Upper lobe of left lung (tissue), 6 donors: ENCODE measurements around the gene PDCD7. TPM values are rescaled to one million over a fixed set of nuclear protein-coding genes. Genes with fewer than 3 reads are reported as not detected.

Source experiments
- ATAC-seq, 2 donors: fragments of 200-7000 bp; cut with Tn5 transposase; one replicate each; pipeline ENCODE4 v1.9.1; 2022; ENCODE audit warnings: mild to moderate bottlenecking in 2 of 2, moderate library complexity in 2 of 2; ENCODE audit not compliant: low FRiP score in 2 of 2
- DNase-seq, 2 donors: peaks; one replicate each; pipeline ENCODE4 v3.0.0-alpha.2; 2019 to 2020
- H3K27ac ChIP-seq, 4 donors: fragments of 200-600 bp; sonication (generic); one replicate each; pipeline ENCODE4 v1.5.1; 2016 to 2019
- H3K27me3 ChIP-seq, 4 donors: fragments of 200-600 bp; sonication (generic); one replicate each; pipeline ENCODE4 v1.5.1; 2017 to 2019
- H3K36me3 ChIP-seq, 4 donors: fragments of 200-600 bp; sonication (generic); one replicate each; pipeline ENCODE4 v1.5.1; 2016 to 2019
- H3K4me1 ChIP-seq, 4 donors: fragments of 200-600 bp; sonication (generic); one replicate each; pipeline ENCODE4 v1.5.1; 2018 to 2019
- H3K4me3 ChIP-seq, 4 donors: fragments of 200-600 bp; sonication (generic); one replicate each; pipeline ENCODE4 v1.5.1; 2017 to 2019; ENCODE audit warnings: mild to moderate bottlenecking in 2 of 4, moderate library complexity in 1 of 4
- H3K9me3 ChIP-seq, 4 donors: fragments of 200-600 bp; sonication (generic); one replicate each; pipeline ENCODE4 v1.5.1; 2018 to 2019
- CTCF ChIP-seq, 6 experiments: fragments of 450-650 bp in 4 of 6; fragments of 200-600 bp in 2 of 6; sonication (generic) in 2 of 6; IDR thresholded peaks; one replicate each; pipeline ENCODE4 v1.5.1; 2016 to 2019; ENCODE audit warnings: antibody characterized with exemption in 6 of 6
- EP300 ChIP-seq, 4 donors: sonication (generic); formaldehyde crosslinking; IDR thresholded peaks; one replicate each; pipeline ENCODE4 v1.5.1; 2017; ENCODE audit warnings: antibody characterized with exemption in 4 of 4, control low read depth in 2 of 4
- POLR2A ChIP-seq, 4 donors: fragments of 450-650 bp; IDR thresholded peaks; one replicate each; pipeline ENCODE4 v1.5.1; 2016 to 2017; ENCODE audit warnings: antibody characterized with exemption in 4 of 4, mild to moderate bottlenecking in 2 of 4
- POLR2AphosphoS5 ChIP-seq, 2 donors: sonication (generic); formaldehyde crosslinking; IDR thresholded peaks; one replicate each; pipeline ENCODE4 v1.5.1; 2017; ENCODE audit warnings: antibody characterized with exemption in 2 of 2
- WGBS, 2 donors: methylation state at CpG; one replicate each; pipeline ENCODE4 v1.1.5; 2017 to 2018; 5-methylcytosine and 5-hydroxymethylcytosine counted together
- total RNA-seq, 6 donors: library from RNA; depleted of rRNA in 4 of 6; stranded (reverse); fragments of >200 nt in 4 of 6; gene quantifications; one replicate each; pipeline versions ENCODE4 v1.1.0 to v1.2.1, GENCODE V29; 2016 to 2021
- donor health status: DM: no; HTN: no; CAD: no; lungs with moderate emphysema.
- donor health status: DM: no; HTN: yes; CAD: no; lungs with severe emphysema.

Gene PDCD7
- total RNA-seq, 6 donors from 2014 or later = 14.9 to 38.8 (median 20.0) TPM

GRCh38 chr15:65086680-65087111 is 46.9 kb downstream of the PDCD7 start:
- Histone ChIP-seq H3K9me3 (no peaks in the 10 kb centered on the region), H3K4me1 (peaks cover 50 to 75% (median 70%) of the 10 kb centered on the region in 4 donors), H3K27ac (peak overlapping the region in 3 of 4 donors; percentile 74 to 87 (median 77)), H3K36me3 (no peaks in the 10 kb centered on the region), H3K4me3 (no peak overlapping the region), H3K27me3 (no peaks in the 10 kb centered on the region)
- 0 to 71% methylated on average over 1 to 6 of the region's 6 CpGs for WGBS, 2 donors
- TF ChIP-seq CTCF (IDR thresholded peaks at IDR 0.05) (peak in 2 of 6 experiments; percentile 6 to 7), POLR2A (IDR thresholded peaks at IDR 0.05) (no peak)
- no peak for DNase-seq
- no peak for ATAC-seq

GRCh38 chr15:65085990-65086679 is 47.5 kb downstream of the PDCD7 start:
- no peak overlapping the region for H3K4me3 ChIP-seq
- 80 to 91% methylated on average over 6 of the region's 6 CpGs for WGBS, 2 donors
- ATAC-seq (no peak), DNase-seq (no peak)
- TF ChIP-seq POLR2A (IDR thresholded peaks at IDR 0.05) = no peak
- peak in 3 of 6 experiments; percentile 11 to 24 (median 15) for TF ChIP-seq CTCF (IDR thresholded peaks at IDR 0.05)
- no peak for TF ChIP-seq POLR2AphosphoS5 (IDR thresholded peaks at IDR 0.05)
- no peak for TF ChIP-seq EP300 (IDR thresholded peaks at IDR 0.05)
- H3K9me3 ChIP-seq = no peaks in the 10 kb centered on the region
- no peaks in the 10 kb centered on the region for H3K36me3 ChIP-seq
- H3K27ac ChIP-seq = peak overlapping the region in 3 of 4 donors; percentile 74 to 87 (median 77)
- H3K27me3 ChIP-seq = no peaks in the 10 kb centered on the region
- peaks cover 55 to 80% (median 73%) of the 10 kb centered on the region in 4 donors for H3K4me1 ChIP-seq

- DNase-seq (peak in 1 of 2 donors; percentile 66), ATAC-seq (no peak)
- Histone ChIP-seq H3K27ac (peak overlapping the region; percentile 57 to 87 (median 66)), H3K36me3 (no peaks in the 10 kb centered on the region), H3K9me3 (no peaks in the 10 kb centered on the region), H3K4me3 (no peak overlapping the region), H3K4me1 (peaks cover 57 to 83% (median 73%) of the 10 kb centered on the region in 4 donors), H3K27me3 (no peaks in the 10 kb centered on the region)
- 74 to 79% methylated on average over 8 of the region's 8 CpGs for WGBS, 2 donors
- TF ChIP-seq POLR2A (IDR thresholded peaks at IDR 0.05) = no peak
- peak in 1 of 4 donors; percentile 14 for TF ChIP-seq EP300 (IDR thresholded peaks at IDR 0.05)
- peak in 1 of 2 donors; percentile 52 for TF ChIP-seq POLR2AphosphoS5 (IDR thresholded peaks at IDR 0.05)
- no peak for TF ChIP-seq CTCF (IDR thresholded peaks at IDR 0.05)
Measured at GRCh38 chr15:65085207-65085753, 48.3 kb downstream of the PDCD7 start.

- TF ChIP-seq EP300 (IDR thresholded peaks at IDR 0.05) = no peak
- TF ChIP-seq POLR2A (IDR thresholded peaks at IDR 0.05) = no peak
- TF ChIP-seq CTCF (IDR thresholded peaks at IDR 0.05) = no peak
- TF ChIP-seq POLR2AphosphoS5 (IDR thresholded peaks at IDR 0.05) = no peak
- H3K27ac ChIP-seq = peak overlapping the region; percentile 57 to 87 (median 66)
- no peak overlapping the region for H3K4me3 ChIP-seq
- H3K27me3 ChIP-seq = no peaks in the 10 kb centered on the region
- H3K36me3 ChIP-seq = no peaks in the 10 kb centered on the region
- ATAC-seq = no peak
- DNase-seq = no peak
- H3K9me3 ChIP-seq = no peaks in the 10 kb centered on the region
- H3K4me1 ChIP-seq = peaks cover 57 to 80% (median 71%) of the 10 kb centered on the region in 4 donors
- 83% methylated on average over 7 of the region's 7 CpGs for WGBS, 2 donors
Measured at GRCh38 chr15:65084500-65085206, 49.0 kb downstream of the PDCD7 start.
